ENCODE data around the gene LRP2. TPM values are rescaled to one million over a fixed set of nuclear protein-coding genes. Genes with fewer than 3 reads are reported as not detected.

Gene LRP2
- total RNA-seq, 1 experiment from 2014 or later, result 260 TPM

- BruUV-seq (replicated peaks), result no TSS peak
- POLR2A ChIA-PET, result interaction anchor here (0.6 kb wide), 1 partner anchor 10 kb away, joined by 4 read pairs; no protein-coding TSS in a partner anchor
- no peak overlapping the region for H3K27ac Mint-ChIP-seq (ENCODE audit: unreplicated experiment)
- H3K27me3 Mint-ChIP-seq (ENCODE audit: insufficient read depth, unreplicated experiment), result no peaks in the 10 kb centered on the region
- CTCF ChIA-PET, result no interaction called here
- DNase-seq, result no peak
- H3K36me3 Mint-ChIP-seq (ENCODE audit: insufficient read depth, unreplicated experiment), result peaks cover 40% of the 10 kb centered on the region
- Histone ChIP-seq H3K27me3 (replicated peaks; ENCODE audit: control insufficient read depth, insufficient read depth, low read length) (no peaks in the 10 kb centered on the region), H3K4me1 (peaks cover 29% of the 10 kb centered on the region), H3K4me3 (ENCODE audit: low read depth, low read length) (no peak overlapping the region), H3K9me3 (no peaks in the 10 kb centered on the region), H3K36me3 (ENCODE audit: control insufficient read depth, insufficient read depth, low read length) (no peaks in the 10 kb centered on the region)
- H3K4me1 Mint-ChIP-seq (ENCODE audit: low read depth, unreplicated experiment), result peaks cover 22% of the 10 kb centered on the region
- H3K4me3 Mint-ChIP-seq (ENCODE audit: unreplicated experiment), result no peak overlapping the region
- no peaks in the 10 kb centered on the region for H3K9me3 Mint-ChIP-seq (ENCODE audit: unreplicated experiment)
- intact Hi-C loops (cut with micrococcal nuclease; ENCODE audit: unreplicated experiment), result no loop called here
- TF ChIP-seq, protein P1, sequence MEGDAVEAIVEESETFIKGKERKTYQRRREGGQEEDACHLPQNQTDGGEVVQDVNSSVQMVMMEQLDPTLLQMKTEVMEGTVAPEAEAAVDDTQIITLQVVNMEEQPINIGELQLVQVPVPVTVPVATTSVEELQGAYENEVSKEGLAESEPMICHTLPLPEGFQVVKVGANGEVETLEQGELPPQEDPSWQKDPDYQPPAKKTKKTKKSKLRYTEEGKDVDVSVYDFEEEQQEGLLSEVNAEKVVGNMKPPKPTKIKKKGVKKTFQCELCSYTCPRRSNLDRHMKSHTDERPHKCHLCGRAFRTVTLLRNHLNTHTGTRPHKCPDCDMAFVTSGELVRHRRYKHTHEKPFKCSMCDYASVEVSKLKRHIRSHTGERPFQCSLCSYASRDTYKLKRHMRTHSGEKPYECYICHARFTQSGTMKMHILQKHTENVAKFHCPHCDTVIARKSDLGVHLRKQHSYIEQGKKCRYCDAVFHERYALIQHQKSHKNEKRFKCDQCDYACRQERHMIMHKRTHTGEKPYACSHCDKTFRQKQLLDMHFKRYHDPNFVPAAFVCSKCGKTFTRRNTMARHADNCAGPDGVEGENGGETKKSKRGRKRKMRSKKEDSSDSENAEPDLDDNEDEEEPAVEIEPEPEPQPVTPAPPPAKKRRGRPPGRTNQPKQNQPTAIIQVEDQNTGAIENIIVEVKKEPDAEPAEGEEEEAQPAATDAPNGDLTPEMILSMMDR (IDR thresholded peaks at IDR 0.05; ENCODE audit: insufficient read depth in 1 of 2, low read depth in 1 of 2, low read length in 1 of 2, severe bottlenecking in 1 of 2, unreplicated experiment in 1 of 2), result no peak
These were observed 8.1 kb downstream of the LRP2 start for GRCh38 chr2:169354244-169354643.

DNA sequence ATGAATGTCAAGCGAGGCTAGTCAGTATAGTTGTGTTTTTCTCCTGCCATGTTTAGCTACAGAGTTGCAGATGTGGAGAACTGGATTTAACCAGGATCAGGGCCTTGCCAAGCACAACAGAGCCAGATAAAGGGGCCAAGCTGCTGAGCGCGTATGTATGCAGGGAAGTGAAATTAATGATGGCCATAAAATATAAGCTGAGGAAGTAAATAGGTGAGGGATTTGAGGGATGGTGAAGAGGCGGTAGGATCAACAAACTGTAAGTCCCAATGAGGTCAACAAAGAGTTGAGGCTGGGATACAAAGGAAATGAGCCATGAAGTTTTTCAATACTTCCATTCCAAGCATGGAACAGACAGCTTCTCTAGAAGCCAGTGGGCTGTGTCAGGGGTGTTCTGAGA is 10.6 kb downstream of the LRP2 start:
- TF ChIP-seq, protein P1 (IDR thresholded peaks at IDR 0.05; ENCODE audit: insufficient read depth in 1 of 2, low read depth in 1 of 2, low read length in 1 of 2, severe bottlenecking in 1 of 2, unreplicated experiment in 1 of 2), result no peak
- Histone ChIP-seq H3K27me3 (replicated peaks; ENCODE audit: control insufficient read depth, insufficient read depth, low read length) (no peaks in the 10 kb centered on the region), H3K36me3 (ENCODE audit: control insufficient read depth, insufficient read depth, low read length) (no peaks in the 10 kb centered on the region), H3K4me1 (peaks cover 23% of the 10 kb centered on the region), H3K9me3 (no peaks in the 10 kb centered on the region), H3K4me3 (ENCODE audit: low read depth, low read length) (no peak overlapping the region)
- H3K27ac Mint-ChIP-seq (ENCODE audit: unreplicated experiment), result no peak overlapping the region
- H3K36me3 Mint-ChIP-seq (ENCODE audit: insufficient read depth, unreplicated experiment), result peaks cover 26% of the 10 kb centered on the region
- no peaks in the 10 kb centered on the region for H3K27me3 Mint-ChIP-seq (ENCODE audit: insufficient read depth, unreplicated experiment)
- BruUV-seq (replicated peaks), result no TSS peak
- no peak for DNase-seq
- intact Hi-C loops (cut with micrococcal nuclease; ENCODE audit: unreplicated experiment), result no loop called here
- ChIA-PET CTCF (no interaction called here), POLR2A (no interaction called here)
- H3K9me3 Mint-ChIP-seq (ENCODE audit: unreplicated experiment), result no peaks in the 10 kb centered on the region
- H3K4me1 Mint-ChIP-seq (ENCODE audit: low read depth, unreplicated experiment), result peaks cover 13% of the 10 kb centered on the region
- H3K4me3 Mint-ChIP-seq (ENCODE audit: unreplicated experiment), result no peak overlapping the region

GRCh38 chr2:169349535-169349934 is 12.8 kb downstream of the LRP2 start:
- peaks cover 24% of the 10 kb centered on the region for H3K4me1 ChIP-seq
- no peaks in the 10 kb centered on the region for H3K27me3 Mint-ChIP-seq (ENCODE audit: insufficient read depth, unreplicated experiment)
- TF ChIP-seq, protein P1 (IDR thresholded peaks at IDR 0.05; ENCODE audit: insufficient read depth in 1 of 2, low read depth in 1 of 2, low read length in 1 of 2, severe bottlenecking in 1 of 2, unreplicated experiment in 1 of 2), result no peak
- no peaks in the 10 kb centered on the region for H3K27me3 ChIP-seq (replicated peaks; ENCODE audit: control insufficient read depth, insufficient read depth, low read length)
- peaks cover 18% of the 10 kb centered on the region for H3K4me1 Mint-ChIP-seq (ENCODE audit: low read depth, unreplicated experiment)
- ChIA-PET POLR2A (no interaction called here), CTCF (no interaction called here)
- H3K4me3 ChIP-seq (ENCODE audit: low read depth, low read length), result no peak overlapping the region
- H3K36me3 ChIP-seq (ENCODE audit: control insufficient read depth, insufficient read depth, low read length), result no peaks in the 10 kb centered on the region
- no peaks in the 10 kb centered on the region for H3K9me3 ChIP-seq
- H3K36me3 Mint-ChIP-seq (ENCODE audit: insufficient read depth, unreplicated experiment), result peaks cover 21% of the 10 kb centered on the region
- DNase-seq, result no peak
- no peaks in the 10 kb centered on the region for H3K9me3 Mint-ChIP-seq (ENCODE audit: unreplicated experiment)
- intact Hi-C loops (cut with micrococcal nuclease; ENCODE audit: unreplicated experiment), result no loop called here
- BruUV-seq (replicated peaks), result no TSS peak
- no peak overlapping the region for H3K27ac Mint-ChIP-seq (ENCODE audit: unreplicated experiment)
- no peak overlapping the region for H3K4me3 Mint-ChIP-seq (ENCODE audit: unreplicated experiment)

Measured in Caco-2 (cell line).